SK-N-SH treated with all-trans-retinoic acid at 6 μM for 48 hours (cell line): ENCODE data around the gene GCNT3.

Source experiments
- ATAC-seq: fragments of 200-7000 bp; cut with Tn5 transposase; 3 replicates; pipeline ENCODE4 v1.9.1; 2020; ENCODE audit warnings: mild to moderate bottlenecking, moderate library complexity
- ARNTL ChIP-seq: fragments of 450-650 bp; formaldehyde crosslinking; IDR thresholded peaks from 2 replicates; pipeline ENCODE4 v1.5.0; 2020; ENCODE audit warnings: low read depth, mild to moderate bottlenecking, moderate library complexity, borderline replicate concordance
- CREB5 ChIP-seq: fragments of 250-450 bp; sonication (Bioruptor Pico); IDR thresholded peaks from 2 replicates; pipeline ENCODE4 v1.5.1; 2020; ENCODE audit warnings: low read depth, mild to moderate bottlenecking, moderate library complexity
- CSDC2 ChIP-seq: fragments of 250-450 bp; sonication (Bioruptor Pico); IDR thresholded peaks from 2 replicates; pipeline ENCODE4 v1.5.0; 2020; ENCODE audit warnings: mild to moderate bottlenecking, moderate library complexity
- ESRRG ChIP-seq: fragments of 250-450 bp; sonication (Bioruptor Pico); IDR thresholded peaks from 2 replicates; pipeline ENCODE4 v1.6.1; 2021; ENCODE audit warnings: mild to moderate bottlenecking
- GLIS3 ChIP-seq: fragments of 250-450 bp; sonication (Bioruptor Pico); IDR thresholded peaks from 2 replicates; pipeline ENCODE4 v1.5.0; 2020; ENCODE audit warnings: mild to moderate bottlenecking, moderate library complexity
- ISL1 ChIP-seq: fragments of 250-450 bp; sonication (Bioruptor Pico); IDR thresholded peaks from 2 replicates; pipeline ENCODE4 v2.1.2; 2022; ENCODE audit warnings: mild to moderate bottlenecking, moderate library complexity
- OSR1 ChIP-seq: fragments of 250-450 bp; sonication (Bioruptor Pico); IDR thresholded peaks from 2 replicates; pipeline ENCODE4 v1.8.0; 2022; ENCODE audit warnings: moderate library complexity, mild to moderate bottlenecking, inconsistent platforms
- PPARA ChIP-seq: fragments of 250-450 bp; sonication (Bioruptor Pico); IDR thresholded peaks from 2 replicates; pipeline ENCODE4 v1.5.0; 2020; ENCODE audit warnings: mild to moderate bottlenecking, borderline replicate concordance
- RARB ChIP-seq: fragments of 250-450 bp; sonication (Bioruptor Pico); IDR thresholded peaks from 2 replicates; pipeline ENCODE4 v1.8.0; 2021; ENCODE audit warnings: mild to moderate bottlenecking, moderate library complexity
- SNAI2 ChIP-seq: fragments of 250-450 bp; sonication (Bioruptor Pico); IDR thresholded peaks from 2 replicates; pipeline ENCODE4 v1.5.0; 2020; ENCODE audit warnings: mild to moderate bottlenecking, moderate library complexity
- TOX ChIP-seq: fragments of 250-450 bp; sonication (Bioruptor Pico); IDR thresholded peaks from 2 replicates; pipeline ENCODE4 v1.8.0; 2021; ENCODE audit warnings: mild to moderate bottlenecking, moderate library complexity, borderline replicate concordance
- ZFP3 ChIP-seq: fragments of 250-450 bp; sonication (Bioruptor Pico); IDR thresholded peaks from 2 replicates; pipeline ENCODE4 v1.5.0; 2020; ENCODE audit warnings: mild to moderate bottlenecking, moderate library complexity
- ZFP30 ChIP-seq: fragments of 450-650 bp; formaldehyde crosslinking; IDR thresholded peaks from 2 replicates; pipeline ENCODE4 v1.5.0; 2022; ENCODE audit warnings: mild to moderate bottlenecking, moderate library complexity
- ZNF565 ChIP-seq: fragments of 450-650 bp; formaldehyde crosslinking; conservative IDR thresholded peaks from 2 replicates; pipeline ENCODE4 v1.5.0; 2020; ENCODE audit warnings: low read depth, mild to moderate bottlenecking, moderate library complexity
- ZNF70 ChIP-seq: fragments of 450-650 bp; formaldehyde crosslinking; IDR thresholded peaks from 2 replicates; pipeline ENCODE4 v1.5.0; 2020; ENCODE audit warnings: mild to moderate bottlenecking, moderate library complexity
- TF ChIP-seq, protein P1 (sequence below): fragments of 250-450 bp; sonication (Bioruptor Pico); IDR thresholded peaks from 2 replicates; pipeline ENCODE4 v1.8.0; 2020; ENCODE audit warnings: mild to moderate bottlenecking, moderate library complexity, borderline replicate concordance
- TF ChIP-seq, protein P2 (sequence below): fragments of 250-450 bp; sonication (Bioruptor Pico); IDR thresholded peaks from 2 replicates; pipeline ENCODE4 v1.5.0; 2020; ENCODE audit warnings: mild to moderate bottlenecking, moderate library complexity
- TF ChIP-seq, protein P3 (sequence below): fragments of 250-450 bp; sonication (Bioruptor Pico); IDR thresholded peaks from 2 replicates; pipeline ENCODE4 v1.5.1; 2021; ENCODE audit warnings: mild to moderate bottlenecking, moderate library complexity

GCNT3 gene

DNA sequence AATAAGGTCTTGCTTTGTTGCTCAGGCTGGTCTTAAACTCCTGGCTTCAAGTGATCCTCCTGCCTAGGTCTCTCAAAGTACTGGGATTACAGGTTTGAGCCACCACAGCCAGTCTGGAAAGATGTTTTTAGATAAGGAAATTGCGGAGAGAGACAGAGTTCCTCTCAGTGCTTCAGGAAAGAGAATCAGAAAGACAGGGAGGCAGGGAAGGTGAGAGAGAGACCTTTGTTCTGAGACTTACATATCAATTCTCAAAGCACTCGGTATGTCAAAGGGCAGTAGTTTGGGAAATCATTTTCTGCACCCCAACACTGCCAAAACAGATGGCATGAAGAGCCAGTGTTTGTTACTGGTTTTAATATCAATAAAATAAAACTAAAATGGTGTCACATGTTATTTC is 13.1 kb upstream of the GCNT3 start:
- no peak for ATAC-seq
- TF ChIP-seq CSDC2 (CRISPR knock-in tag) (no peak), ARNTL (CRISPR knock-in tag) (no peak), ISL1 (no peak), CREB5 (CRISPR knock-in tag) (no peak), ZFP30 (no peak), OSR1 (CRISPR knock-in tag) (no peak), ZFP3 (CRISPR knock-in tag) (no peak), ZNF565 (CRISPR knock-in tag) (no peak)
- TF ChIP-seq, protein P1, sequence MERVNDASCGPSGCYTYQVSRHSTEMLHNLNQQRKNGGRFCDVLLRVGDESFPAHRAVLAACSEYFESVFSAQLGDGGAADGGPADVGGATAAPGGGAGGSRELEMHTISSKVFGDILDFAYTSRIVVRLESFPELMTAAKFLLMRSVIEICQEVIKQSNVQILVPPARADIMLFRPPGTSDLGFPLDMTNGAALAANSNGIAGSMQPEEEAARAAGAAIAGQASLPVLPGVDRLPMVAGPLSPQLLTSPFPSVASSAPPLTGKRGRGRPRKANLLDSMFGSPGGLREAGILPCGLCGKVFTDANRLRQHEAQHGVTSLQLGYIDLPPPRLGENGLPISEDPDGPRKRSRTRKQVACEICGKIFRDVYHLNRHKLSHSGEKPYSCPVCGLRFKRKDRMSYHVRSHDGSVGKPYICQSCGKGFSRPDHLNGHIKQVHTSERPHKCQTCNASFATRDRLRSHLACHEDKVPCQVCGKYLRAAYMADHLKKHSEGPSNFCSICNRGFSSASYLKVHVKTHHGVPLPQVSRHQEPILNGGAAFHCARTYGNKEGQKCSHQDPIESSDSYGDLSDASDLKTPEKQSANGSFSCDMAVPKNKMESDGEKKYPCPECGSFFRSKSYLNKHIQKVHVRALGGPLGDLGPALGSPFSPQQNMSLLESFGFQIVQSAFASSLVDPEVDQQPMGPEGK: no peak
- TF ChIP-seq, protein P2, sequence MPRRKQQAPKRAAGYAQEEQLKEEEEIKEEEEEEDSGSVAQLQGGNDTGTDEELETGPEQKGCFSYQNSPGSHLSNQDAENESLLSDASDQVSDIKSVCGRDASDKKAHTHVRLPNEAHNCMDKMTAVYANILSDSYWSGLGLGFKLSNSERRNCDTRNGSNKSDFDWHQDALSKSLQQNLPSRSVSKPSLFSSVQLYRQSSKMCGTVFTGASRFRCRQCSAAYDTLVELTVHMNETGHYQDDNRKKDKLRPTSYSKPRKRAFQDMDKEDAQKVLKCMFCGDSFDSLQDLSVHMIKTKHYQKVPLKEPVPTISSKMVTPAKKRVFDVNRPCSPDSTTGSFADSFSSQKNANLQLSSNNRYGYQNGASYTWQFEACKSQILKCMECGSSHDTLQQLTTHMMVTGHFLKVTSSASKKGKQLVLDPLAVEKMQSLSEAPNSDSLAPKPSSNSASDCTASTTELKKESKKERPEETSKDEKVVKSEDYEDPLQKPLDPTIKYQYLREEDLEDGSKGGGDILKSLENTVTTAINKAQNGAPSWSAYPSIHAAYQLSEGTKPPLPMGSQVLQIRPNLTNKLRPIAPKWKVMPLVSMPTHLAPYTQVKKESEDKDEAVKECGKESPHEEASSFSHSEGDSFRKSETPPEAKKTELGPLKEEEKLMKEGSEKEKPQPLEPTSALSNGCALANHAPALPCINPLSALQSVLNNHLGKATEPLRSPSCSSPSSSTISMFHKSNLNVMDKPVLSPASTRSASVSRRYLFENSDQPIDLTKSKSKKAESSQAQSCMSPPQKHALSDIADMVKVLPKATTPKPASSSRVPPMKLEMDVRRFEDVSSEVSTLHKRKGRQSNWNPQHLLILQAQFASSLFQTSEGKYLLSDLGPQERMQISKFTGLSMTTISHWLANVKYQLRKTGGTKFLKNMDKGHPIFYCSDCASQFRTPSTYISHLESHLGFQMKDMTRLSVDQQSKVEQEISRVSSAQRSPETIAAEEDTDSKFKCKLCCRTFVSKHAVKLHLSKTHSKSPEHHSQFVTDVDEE: no peak
- TF ChIP-seq, all 23 proteins: peak for 0

DNA sequence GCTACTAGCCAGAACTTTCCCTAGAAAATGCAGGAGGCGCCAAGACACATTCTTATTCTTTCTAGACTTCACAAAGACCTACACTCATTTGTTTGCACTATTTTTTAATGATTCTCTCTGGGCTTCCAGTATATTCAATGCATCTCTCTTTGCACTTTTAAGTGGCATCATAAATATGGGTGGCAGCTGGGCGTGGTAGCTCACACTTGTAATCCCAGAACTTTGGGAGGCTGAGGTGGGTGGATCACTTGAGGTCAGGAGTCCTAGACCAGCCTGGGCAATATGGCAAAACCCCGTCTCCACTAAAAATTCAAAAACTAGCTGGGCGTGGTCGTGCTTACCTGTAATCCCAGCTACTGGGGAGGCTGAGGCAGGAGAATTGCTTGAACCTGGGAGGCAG is 5.6 kb upstream of the GCNT3 start:
- ATAC-seq: no peak
- no peak for TF ChIP-seq TOX (CRISPR knock-in tag)
- no peak for TF ChIP-seq GLIS3 (CRISPR knock-in tag)

DNA sequence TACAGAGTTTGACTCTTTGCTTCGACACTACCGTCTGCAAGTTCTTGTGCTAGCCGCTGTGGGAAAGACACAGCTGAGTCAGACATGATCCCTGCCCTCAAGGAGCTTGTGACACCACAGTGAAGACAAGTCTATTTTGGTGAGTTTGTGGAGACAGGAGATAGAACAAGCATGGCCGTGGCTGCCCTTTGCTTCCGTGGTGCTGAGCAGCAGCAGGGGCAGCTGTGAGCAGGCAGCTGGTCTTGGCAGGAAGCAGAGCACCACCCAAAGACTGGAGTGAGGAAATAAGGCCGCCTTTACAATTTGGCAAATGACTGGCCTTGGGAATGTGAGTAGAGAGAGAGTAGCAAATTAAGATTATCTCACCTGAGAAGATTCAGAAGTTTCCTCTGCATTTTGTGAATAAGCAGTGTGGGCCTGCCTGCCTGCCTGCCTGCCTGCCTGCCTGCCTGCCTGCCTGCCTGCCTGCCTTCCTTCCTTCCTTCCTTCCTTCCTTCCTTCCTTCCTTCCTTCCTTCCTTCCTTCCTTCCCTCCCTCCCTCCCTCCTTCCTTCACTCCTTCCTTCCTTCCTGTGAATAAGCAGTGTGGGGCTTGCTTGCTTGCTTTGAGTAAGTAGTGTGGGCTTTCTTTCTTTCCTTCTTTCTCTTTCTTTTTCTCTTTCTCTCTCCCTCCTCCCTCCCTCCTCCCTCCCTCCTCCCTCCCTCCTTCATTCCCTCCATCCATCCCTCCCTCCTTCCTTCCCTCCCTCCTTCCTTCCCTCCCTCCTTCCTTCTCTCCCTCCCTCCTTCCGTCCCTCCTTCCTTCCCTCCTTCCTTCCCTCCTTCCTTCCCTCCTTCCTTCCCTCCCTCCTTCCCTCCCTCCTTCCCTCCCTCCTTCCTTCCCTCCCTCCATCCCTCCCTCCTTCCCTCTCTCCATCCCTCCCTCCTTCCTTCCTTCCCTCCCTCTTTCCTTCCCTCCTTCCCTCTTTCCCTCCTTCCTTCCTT is 1.6 kb upstream of the GCNT3 start:
- no peak for ATAC-seq
- TF ChIP-seq CSDC2 (CRISPR knock-in tag): no peak
- TF ChIP-seq ESRRG: no peak
- TF ChIP-seq ISL1: no peak
- no peak for TF ChIP-seq RARB (CRISPR knock-in tag)
- TF ChIP-seq ARNTL (CRISPR knock-in tag): no peak
- TF ChIP-seq ZFP30: no peak
- no peak for TF ChIP-seq PPARA (CRISPR knock-in tag)
- TF ChIP-seq, protein P3, sequence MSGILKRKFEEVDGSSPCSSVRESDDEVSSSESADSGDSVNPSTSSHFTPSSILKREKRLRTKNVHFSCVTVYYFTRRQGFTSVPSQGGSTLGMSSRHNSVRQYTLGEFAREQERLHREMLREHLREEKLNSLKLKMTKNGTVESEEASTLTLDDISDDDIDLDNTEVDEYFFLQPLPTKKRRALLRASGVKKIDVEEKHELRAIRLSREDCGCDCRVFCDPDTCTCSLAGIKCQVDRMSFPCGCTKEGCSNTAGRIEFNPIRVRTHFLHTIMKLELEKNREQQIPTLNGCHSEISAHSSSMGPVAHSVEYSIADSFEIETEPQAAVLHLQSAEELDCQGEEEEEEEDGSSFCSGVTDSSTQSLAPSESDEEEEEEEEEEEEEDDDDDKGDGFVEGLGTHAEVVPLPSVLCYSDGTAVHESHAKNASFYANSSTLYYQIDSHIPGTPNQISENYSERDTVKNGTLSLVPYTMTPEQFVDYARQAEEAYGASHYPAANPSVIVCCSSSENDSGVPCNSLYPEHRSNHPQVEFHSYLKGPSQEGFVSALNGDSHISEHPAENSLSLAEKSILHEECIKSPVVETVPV (CRISPR knock-in tag): no peak
- no peak for TF ChIP-seq OSR1 (CRISPR knock-in tag)
- no peak for TF ChIP-seq SNAI2 (CRISPR knock-in tag)
- no peak for TF ChIP-seq TOX (CRISPR knock-in tag)
- TF ChIP-seq ZNF70 (CRISPR knock-in tag): no peak
- no peak for TF ChIP-seq ZNF565 (CRISPR knock-in tag)
- TF ChIP-seq, all 23 proteins: peak for 0

- no peak for ATAC-seq
- TF ChIP-seq, protein P2: no peak
- TF ChIP-seq ZNF565 (CRISPR knock-in tag): no peak
- TF ChIP-seq ZNF70 (CRISPR knock-in tag): no peak
- TF ChIP-seq, all 23 proteins: peak for 0
Measured at GRCh38 chr15:59614153-59614552, 2.6 kb downstream of the GCNT3 start.
